CD4-positive, alpha-beta T cell treated with Interleukin-15 for 4 hours (primary cell): ENCODE results near the gene SYT2.
"Not testable (repeated sequence)": the region's sequence is repeated elsewhere in the genome, so short reads cannot be mapped to it uniquely, and the experiment has no call there.

ENCODE experiments used
- DNase-seq: peaks from one replicate; pipeline ENCODE4 v3.0.0-alpha.2; 2020; ENCODE audit warnings: low spot score

Gene SYT2

DNA sequence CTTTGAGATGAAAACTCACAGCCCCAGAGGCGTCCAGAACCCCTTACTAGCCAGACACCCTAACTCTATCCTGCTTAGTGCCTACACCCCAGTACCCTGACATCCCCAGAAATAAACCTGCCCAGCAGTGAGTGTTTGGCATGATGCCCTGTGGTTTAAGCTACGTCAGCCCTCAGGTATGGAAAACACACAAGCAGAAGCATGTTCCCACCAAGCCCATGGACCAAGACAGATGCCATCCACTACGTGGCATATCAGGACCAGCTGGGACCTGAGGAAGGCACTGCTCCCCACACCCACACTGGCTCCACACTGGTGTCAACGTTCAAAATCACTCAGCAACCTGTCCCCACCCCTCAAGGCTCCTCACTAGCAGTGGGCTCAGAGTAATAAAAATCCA lies 116.4 kb downstream of the SYT2 start:
- DNase-seq, result no peak

DNA sequence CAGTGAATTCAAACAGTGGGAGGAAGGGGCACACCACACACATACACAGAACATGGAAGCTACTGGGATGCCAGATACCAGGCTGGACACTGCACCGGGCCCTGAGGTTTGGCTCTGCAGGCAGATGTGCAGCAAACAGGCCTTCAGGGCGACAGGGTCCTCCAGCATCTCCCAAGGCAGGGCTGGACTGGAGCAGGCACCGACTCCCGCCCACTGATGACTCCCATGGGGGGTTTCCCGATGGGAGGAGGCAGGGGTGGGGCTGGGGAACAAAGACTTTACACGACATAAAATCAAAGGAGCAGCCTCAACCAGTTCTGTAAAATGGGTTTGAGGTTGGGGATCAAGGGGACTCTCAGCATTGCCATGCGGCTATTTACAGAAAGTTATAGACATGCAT lies 118.1 kb downstream of the SYT2 start:
- DNase-seq, result no peak

DNA sequence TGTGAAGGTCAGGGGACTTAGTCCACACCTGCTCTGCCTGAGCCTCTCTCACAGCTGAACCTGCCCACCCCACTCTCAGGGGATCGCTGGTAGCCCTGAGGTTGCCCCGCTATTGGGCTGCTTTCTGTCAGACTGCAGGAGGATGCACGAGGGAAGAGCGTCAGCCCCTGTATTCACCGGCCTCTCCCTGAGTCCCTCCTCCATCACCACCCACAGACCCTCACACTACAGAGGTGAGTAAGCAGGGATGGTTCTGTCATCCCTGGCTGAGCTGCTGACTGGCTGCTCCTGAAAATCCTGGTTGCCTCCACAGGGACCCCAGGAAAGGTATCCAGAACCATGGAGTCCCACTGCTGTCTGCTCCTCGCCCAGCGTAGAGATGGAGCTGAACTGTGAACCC lies 118.7 kb downstream of the SYT2 start:
- no peak for DNase-seq

DNA sequence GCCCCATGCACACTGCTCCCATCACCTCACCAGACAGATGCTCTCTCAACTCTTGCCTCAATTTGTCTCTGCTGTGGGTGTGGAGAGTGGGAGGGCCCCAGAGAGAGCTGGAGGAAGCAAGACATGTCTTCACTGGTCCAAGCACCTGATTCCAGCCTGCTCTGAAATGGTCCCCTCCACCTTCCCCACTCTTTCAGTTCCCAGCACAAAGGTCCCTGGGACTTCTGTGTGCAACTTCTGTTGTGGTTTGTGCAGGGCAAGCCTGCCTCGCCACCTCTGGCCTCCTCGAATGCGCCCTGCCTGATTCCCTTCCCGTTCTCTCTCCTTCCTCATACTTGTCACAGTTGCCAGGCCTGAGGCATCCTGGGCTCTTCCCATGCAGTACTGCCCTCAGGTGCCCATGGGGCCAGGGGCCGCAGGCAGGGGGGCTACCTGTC lies 119.3 kb downstream of the SYT2 start:
- DNase-seq, result no peak

DNA sequence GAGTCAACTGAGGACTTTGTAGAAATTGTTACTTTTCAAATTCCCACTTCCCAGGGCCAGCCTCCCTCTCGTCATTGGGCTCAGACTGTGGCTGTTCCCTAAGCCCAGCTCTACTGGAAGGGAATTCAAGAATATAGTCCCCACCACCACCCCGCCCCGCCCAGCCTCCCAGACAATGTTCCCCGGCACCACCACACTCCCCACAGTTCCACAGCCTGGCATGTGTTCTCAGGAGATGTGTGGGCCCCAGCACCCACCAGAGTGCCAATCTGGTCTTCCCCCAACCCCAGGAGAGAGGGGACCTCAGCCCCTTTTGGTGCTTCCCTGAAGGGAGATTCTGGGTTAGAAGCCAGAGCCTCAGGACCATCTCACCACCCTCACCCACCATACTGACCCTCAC lies 120.1 kb downstream of the SYT2 start:
- no peak for DNase-seq

DNA sequence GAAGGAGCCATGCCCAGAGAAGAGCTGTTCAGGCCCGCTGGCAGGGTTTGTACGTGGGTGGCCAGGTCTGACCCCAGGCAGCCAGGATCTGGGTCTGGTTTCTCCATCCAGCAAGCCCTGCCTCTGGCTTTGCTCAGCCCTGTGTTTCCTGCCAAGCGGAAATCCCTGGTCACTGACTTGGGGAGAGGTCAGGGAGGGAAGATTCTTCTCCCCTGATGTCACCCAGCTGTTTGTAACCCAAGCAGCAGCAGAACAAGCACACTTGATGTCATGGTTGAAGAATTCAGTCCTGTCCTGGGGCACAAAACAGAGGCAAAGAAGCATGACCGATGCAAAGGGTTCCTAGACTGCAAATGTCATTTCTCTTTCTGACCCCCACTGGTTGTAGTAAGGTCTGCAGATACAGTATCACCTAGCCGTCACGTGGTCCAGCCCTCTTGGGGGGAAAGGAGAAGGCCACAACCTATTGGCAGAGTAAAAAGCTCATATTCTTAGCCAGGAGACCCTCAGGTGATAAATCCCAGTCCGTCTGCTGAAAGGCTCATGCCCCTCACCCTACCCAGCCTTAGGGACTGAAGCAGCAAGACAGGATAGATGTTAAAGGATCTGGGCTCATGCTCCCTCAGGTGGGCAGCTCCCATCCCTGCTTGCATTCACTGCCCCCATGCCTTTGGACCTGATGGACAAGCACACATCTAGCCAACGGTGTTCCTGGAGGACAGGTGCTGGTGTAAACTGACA lies 120.9 kb downstream of the SYT2 start:
- DNase-seq, result no peak

DNA sequence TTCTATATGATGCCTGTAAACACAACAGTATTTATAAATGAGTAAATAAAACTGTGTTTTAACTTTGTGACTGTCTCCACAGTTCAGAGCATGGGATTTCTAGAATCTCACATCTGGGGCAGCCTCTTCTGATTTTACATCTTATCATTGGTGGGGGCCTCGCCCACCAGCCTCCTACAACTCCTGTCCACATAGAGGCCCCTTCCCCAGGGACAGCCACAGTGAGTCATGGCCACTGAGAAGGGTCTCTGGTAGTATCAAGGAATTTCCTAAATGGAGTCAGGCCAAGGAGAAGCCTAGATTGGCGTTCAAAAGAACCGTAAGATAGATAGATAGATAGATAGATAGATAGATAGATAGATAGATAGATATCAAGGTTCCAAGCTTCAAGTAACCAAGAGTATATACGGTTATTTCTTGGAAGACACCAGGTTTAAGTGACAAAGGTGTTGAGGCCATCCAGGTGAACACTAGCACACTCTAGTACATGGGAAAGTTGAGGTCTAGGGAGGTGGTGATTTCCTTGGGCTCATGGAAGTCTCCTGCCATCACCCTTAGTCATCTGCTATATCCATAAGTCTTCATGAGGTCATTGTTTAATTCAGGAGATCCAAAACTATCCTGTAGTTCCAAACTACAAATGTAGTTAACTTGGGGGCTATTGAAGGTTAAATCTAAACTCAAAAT lies 121.6 kb downstream of the SYT2 start:
- no peak for DNase-seq

DNA sequence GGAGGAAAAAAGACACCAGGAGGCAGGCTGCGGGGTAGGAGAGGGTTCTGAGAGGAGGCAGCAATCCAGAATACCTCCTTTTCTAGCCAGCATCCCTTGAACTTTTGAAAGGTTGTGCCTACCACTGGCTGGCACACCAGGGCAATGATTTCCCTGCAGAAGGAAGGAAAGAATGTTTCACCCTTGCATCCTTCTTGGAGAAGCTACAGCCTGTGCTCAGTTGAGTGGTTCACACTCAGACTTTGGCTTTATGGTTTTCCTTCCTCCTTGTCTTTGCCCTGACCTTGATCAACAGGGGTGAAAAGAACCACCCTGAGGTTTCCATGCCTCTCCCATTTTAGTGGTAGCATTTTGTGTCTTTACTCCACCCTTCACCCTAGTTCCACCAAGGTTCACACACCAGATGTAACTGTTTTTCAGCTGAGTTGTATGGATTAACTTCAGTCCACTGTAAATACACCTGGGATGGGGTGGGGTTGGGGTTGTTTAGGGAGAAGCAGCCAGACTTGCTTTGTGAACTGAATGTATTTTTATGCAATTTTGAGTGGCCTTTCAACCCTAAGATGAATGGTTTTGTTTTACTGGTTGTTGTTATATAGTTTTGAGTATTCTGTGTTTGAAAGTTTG lies 122.3 kb downstream of the SYT2 start:
- no peak for DNase-seq

DNA sequence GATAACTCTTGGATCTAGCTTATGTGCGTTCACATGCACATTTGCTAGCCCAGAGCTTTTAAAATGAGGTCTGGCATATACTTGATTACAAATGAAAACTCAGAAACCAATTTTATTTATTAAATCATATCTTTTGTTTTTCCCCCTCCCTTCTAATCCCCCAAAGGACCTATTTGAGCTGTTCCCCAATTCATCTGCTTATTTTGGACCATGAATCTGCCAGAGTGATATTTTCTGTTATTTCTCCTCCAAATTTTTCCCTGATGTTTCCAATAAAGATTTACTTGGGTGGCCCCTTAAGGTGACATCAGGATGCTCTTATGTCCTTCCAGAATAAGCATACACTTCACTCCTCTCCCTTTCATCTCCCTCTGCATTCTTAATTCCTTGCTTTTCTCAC lies 123.4 kb downstream of the SYT2 start:
- no peak for DNase-seq

DNA sequence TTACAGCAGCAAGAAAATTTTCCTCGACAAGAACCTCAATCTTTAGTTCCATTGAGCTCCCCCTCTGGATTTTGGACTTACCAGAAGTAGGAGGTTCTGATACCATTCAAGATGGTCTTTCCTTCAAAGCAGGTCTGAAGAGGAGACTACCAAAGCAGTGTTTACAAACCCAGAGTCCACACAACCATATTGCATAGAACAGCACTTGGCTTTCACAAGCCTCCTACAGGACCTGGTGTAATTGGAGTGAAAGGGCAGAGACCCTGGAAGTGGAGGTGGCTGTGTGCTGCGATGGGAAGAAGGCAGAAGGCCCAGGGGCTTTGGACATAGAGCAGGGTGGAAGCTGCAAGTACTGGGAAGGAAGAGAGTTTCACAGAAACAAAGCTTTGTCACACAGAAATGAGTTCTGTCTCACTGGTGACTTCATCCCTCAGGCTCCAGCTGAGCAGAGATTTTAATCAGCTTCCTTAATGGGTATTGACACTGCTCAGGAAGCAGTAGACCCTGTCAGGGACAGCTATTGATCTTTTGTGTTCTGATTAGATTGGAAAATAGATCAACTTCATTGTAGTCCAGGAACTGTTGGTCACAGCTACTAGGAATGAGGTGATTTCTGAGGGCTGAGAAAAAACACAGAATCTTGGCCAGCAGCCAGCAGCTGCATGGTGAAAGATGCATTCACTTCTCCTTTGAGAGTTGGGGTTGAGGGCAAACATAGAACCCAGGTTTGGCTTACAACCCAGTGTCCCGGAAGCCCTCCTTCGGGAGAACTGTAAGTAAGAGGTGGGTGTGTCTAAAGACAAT lies 124.0 kb downstream of the SYT2 start:
- no peak for DNase-seq

DNA sequence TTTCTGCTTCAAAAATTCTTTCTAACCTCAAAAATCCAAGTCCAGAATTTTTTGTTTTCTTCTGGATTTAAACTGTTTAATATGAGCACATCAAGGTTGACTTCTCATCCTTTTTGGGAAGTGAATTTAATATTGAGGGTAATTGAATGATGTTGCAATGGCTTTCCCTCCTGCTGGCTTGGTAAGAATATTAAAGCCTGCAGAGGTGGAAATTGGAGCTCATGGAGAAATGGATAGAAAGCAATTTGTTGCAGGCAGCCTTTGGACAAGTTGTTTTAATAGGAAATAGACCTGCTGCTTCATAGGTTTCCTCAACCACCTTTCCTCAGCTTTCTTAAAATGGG lies 124.7 kb downstream of the SYT2 start:
- DNase-seq, result no peak

DNA sequence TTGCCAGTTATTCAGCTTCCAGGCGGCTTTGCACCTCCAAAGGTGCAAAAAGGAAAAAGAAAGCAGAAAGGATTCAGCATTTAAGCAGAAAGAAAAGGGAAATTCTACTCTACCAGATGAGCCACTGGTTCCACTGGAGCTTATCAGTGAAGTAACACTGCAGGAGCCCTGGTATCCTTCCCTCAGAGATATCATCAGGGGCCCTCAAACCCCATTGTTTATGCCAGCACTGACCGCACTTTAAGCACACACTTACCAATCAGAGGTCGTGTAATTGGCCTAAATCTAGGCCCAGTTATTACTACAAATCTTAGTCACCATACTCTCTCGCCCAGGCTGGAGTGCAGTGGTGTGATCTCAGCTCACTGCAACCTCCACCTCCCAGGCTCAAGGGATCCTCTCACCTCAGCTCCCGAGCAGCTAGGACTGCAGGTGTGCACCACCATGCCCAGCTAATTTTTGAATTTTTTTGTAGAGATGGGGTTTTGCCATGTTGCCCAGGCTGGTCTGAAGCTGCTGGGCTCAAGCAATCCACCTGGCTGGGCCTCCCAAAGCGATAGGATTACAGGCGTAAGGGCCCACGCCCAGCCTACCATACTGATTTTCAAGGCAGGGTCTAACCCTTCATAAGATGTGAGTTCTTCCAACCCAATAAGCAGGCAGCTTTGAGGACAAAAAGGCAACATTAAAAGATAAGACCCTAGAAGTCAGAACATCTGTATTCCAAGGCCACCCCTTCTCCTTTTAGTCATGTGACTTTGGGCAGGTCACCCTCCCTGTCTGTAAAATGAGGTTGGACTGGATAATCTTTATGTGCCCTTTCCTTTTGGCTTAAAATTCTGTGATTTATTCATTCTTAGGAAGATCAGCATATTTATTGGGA lies 125.3 kb downstream of the SYT2 start:
- DNase-seq, result no peak

DNA sequence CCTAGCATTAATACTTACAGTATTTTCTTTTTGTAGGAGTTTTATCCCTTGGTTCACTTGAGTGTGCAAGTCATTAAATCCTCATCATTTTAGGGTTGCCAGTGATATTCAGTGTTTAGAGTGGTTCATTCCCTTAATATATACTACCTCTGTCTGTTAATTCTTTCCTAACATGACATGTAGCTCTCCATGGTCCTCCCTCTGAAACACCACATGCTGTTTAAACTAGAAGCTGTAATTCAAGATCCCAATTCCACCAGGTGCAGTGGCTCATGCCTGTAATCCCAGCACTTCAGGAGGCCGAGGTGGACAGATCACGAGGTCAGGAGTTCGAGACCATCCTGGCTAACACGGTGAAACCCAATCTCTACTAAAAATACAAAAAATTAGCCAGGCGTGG lies 127.9 kb downstream of the SYT2 start:
- DNase-seq, result not testable (repeated sequence)

DNA sequence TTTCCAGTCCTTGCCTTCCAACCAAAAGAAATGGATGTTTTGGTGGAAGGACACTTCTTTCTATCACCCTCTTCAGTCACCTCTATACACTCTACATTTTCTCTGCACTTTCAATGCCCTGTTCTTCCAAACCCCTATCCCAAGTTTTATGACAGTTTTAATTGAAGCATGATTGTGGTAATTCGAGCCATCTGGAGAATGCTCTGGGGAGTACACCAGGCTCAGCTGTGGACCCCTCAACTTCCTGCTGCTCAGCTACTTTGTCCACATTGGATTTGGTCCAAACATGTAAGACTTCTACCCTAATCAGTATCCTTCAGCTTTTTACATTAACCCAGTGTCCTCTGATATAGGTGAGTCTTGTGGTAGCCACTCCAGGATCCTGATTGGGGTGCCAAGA lies 129.6 kb downstream of the SYT2 start:
- DNase-seq, result no peak

DNA sequence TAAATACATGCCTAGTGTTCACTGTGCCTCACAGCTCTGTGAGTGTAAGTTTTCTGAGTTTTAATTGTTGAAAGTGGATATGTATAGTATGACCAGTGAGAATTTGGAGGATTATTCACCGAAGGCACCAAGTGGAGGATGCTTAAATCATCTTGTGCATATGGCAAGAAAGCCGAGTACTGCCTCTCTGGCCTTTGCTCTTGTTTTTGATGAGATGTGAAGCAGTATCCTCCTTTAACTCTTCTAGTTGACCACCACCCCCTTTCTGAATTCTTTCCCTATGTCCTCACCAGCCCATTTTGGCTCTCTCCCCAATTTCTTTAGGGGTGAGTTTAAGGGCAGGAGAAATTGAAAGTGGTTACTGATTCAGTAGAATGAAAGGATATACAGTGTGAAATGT lies 130.4 kb downstream of the SYT2 start:
- no peak for DNase-seq

DNA sequence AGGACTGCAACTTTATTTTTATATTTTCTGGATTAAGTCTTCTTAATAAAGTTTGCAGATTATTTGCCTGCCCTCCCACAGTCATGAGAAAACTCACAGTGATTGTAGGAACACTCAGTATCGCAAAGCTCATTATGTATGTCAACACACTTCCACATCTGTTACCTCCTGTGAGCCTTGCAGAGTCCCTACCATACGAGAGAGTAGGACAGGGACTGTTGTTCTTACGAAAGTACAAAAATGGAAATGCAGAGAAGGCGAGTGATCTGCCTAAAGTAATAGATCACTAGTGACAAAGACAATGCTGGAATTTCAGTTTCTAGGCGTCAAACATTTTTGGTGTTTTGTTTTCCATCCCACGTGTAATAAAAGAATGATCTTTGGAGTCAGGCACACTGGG lies 131.7 kb downstream of the SYT2 start:
- DNase-seq, result no peak

DNA sequence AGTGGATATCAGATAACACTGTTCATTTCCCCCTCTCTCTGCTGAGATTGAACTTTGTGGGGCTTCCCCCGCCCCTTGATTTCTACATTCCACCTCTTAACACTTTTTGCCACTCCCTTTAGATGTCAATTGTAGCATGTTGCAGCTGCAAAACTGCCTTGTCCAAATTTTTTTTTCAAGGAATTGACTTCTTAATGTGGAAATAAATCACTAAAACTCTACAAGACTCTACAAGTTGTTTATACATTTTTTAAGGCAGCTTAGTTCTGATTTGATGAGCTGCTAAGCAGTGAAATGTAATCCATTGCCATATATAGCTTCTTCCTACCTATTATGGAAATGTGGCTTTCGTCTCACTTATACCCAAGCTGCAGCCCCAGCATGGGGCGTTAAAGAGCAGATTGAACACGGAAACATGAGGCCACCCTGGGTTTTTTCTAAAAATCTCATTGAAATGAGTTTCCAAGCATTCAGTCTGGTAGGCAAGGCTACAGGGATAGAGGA lies 132.2 kb downstream of the SYT2 start:
- DNase-seq, result no peak

DNA sequence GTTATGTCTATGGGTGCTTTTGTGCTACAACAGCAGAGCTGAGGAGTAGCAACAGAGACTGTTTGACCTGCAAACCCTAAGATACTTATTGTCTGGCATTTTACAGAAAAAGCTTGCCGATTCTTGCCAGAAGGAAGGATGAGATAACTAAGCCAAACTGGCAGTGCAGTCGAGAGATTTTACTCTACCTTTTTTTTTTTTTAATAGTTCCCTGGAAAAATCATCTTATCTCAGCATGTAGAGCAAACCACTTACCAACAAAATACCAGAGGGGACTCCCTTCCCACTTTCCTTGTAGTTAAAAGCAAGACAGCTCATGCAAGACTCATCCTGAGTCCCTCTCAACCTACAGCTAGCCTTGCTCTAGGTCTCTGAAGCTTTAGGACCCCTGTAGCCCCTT lies 132.9 kb downstream of the SYT2 start:
- no peak for DNase-seq

DNA sequence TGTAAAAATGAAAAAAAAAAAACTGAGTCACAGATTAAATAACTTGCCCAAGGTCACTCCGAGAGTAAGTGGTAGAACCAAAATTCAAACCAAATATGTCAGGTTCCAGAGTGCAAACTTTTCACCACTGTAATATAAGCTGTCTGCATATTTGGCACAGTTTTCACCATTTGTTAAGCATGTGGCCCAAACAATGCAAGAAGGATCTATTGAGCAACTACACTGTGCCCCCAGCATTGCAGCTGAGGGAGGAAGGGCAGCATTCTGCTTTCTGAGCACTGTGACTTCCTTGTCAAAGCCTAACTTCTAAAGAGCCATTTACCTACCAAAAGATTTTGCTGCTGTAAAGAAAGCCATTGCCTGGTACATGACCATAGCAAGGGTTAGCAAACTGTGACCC lies 133.4 kb downstream of the SYT2 start:
- DNase-seq, result no peak

DNA sequence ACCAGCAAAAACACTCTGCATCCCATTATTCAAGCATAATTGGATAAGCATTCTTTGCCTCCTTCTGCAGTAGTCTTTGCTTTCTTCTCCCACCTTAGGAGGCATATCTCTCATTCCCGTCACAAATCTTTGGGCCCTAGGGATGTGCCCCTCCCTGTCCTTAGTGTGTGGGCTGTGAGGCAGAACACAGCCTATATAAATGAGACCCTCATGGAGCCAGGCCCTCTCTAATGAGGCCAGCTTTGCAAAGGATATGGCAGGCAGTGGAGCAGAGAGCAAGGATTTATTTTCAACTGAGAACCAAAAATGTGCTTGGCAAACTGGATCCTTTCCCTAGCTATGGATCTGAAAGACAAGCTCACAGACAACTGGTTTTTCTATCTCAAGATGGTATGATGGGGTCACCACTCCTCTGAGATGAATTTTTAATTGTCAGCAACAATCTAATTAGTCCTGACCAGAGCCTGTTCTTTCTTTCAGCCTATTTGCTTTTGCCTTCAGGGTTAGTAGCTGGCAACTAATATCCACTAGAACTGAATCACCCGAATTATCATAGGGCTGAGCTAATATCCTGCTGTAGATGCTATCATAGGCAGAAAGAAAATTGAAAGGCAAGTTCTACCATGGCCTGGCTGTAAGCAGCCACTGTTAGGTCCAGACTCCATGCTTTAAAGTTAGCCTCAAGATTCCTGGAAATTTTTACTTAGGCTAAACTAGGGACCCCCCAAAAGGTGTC lies 134.2 kb downstream of the SYT2 start:
- no peak for DNase-seq

DNA sequence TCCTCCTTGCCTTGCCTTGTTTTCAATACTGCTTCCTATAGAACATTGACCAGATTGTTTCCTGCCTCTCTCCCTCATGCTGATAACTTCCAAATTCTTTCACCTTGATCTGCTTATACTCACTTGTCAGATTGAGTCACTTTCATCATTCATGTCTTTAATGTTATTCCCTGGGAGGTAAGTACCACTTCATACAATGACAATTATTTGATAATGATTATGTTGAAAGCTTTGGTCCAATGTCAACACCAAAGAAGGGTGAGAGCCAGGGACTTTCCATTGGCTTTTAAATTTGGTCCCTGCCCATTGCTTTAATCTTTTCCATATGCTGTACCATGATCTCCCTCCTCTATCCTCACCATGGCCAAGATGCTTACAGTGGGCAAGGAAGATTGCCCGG lies 137.4 kb downstream of the SYT2 start:
- no peak for DNase-seq
